Stomach (tissue), 4 donors: ENCODE results near the gene RILPL2.

Experiments used
- EP300 ChIP-seq: sonication (generic); formaldehyde crosslinking; IDR thresholded peaks from one replicate; pipeline ENCODE4 v1.6.1; 2017; ENCODE audit warnings: antibody characterized with exemption
- TF ChIP-seq, protein P1 (sequence below), 7 experiments: fragments of 450-650 bp in 4 of 7; fragments of 200-600 bp in 3 of 7; sonication (generic) in 3 of 7; IDR thresholded peaks; one replicate each; pipeline ENCODE4 v1.5.1; 2016 to 2019; ENCODE audit warnings: antibody characterized with exemption in 7 of 7, control low read depth in 2 of 7, mild to moderate bottlenecking in 1 of 7

- TF ChIP-seq, protein P1, sequence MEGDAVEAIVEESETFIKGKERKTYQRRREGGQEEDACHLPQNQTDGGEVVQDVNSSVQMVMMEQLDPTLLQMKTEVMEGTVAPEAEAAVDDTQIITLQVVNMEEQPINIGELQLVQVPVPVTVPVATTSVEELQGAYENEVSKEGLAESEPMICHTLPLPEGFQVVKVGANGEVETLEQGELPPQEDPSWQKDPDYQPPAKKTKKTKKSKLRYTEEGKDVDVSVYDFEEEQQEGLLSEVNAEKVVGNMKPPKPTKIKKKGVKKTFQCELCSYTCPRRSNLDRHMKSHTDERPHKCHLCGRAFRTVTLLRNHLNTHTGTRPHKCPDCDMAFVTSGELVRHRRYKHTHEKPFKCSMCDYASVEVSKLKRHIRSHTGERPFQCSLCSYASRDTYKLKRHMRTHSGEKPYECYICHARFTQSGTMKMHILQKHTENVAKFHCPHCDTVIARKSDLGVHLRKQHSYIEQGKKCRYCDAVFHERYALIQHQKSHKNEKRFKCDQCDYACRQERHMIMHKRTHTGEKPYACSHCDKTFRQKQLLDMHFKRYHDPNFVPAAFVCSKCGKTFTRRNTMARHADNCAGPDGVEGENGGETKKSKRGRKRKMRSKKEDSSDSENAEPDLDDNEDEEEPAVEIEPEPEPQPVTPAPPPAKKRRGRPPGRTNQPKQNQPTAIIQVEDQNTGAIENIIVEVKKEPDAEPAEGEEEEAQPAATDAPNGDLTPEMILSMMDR (IDR thresholded peaks at IDR 0.05), result no peak
- TF ChIP-seq EP300, result no peak
Observed at GRCh38 chr12:123449249-123449733, 12.8 kb upstream of the RILPL2 start.
